Neural cell (in vitro differentiated cells): ENCODE measurements around the gene CAST.

Experiments used
- RAD21 ChIP-seq: fragments of 450-650 bp; conservative IDR thresholded peaks from 2 replicates; pipeline ENCODE4 v1.6.1; 2014; ENCODE audit warnings: antibody characterized with exemption, mild to moderate bottlenecking, moderate library complexity
- SMC3 ChIP-seq: fragments of 450-650 bp; conservative IDR thresholded peaks from 2 replicates; pipeline ENCODE4 v1.6.1; 2014; ENCODE audit warnings: antibody characterized with exemption, mild to moderate bottlenecking, moderate library complexity; ENCODE audit not compliant: poor library complexity
- TAF1 ChIP-seq: IDR thresholded peaks from 2 replicates; pipeline ENCODE4 v1.6.1; 2012; ENCODE audit warnings: low read depth
- TF ChIP-seq, protein P1 (sequence below): fragments of 450-650 bp; IDR thresholded peaks from 2 replicates; pipeline ENCODE4 v1.5.1; 2014; ENCODE audit warnings: antibody characterized with exemption, mild to moderate bottlenecking, moderate library complexity; ENCODE audit not compliant: poor library complexity, severe bottlenecking

DNA sequence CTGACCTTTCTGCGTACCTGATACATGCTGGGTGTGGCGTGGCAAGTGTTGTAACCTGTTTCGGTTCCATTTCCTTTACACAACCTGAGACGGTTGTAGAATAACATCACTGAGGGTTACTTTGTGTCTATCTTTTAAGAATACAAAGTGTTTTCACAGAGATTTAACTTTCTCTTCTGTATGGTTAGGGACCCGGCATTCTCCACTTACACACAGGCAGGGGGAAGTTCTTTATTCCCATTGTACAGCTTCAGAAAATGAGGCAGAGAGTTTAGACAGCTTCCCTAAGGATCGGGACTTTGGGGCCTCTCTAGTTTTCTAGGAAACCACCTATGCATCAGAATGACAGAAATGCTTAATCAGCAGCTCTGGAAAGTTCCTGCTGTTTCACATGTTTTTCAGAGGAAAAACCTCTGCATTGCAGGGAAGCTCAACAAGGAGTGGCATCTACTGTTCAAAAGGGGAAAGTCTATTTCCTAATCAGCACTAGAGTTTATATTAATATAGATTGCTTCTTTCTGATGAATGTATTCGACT, 41.3 kb downstream of the CAST start:
- TF ChIP-seq RAD21 (no peak), TAF1 (no peak), SMC3 (no peak)
- TF ChIP-seq, protein P1, sequence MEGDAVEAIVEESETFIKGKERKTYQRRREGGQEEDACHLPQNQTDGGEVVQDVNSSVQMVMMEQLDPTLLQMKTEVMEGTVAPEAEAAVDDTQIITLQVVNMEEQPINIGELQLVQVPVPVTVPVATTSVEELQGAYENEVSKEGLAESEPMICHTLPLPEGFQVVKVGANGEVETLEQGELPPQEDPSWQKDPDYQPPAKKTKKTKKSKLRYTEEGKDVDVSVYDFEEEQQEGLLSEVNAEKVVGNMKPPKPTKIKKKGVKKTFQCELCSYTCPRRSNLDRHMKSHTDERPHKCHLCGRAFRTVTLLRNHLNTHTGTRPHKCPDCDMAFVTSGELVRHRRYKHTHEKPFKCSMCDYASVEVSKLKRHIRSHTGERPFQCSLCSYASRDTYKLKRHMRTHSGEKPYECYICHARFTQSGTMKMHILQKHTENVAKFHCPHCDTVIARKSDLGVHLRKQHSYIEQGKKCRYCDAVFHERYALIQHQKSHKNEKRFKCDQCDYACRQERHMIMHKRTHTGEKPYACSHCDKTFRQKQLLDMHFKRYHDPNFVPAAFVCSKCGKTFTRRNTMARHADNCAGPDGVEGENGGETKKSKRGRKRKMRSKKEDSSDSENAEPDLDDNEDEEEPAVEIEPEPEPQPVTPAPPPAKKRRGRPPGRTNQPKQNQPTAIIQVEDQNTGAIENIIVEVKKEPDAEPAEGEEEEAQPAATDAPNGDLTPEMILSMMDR = no peak
